ENCODE measurements around the gene ACBD3.

ACBD3 gene

DNA sequence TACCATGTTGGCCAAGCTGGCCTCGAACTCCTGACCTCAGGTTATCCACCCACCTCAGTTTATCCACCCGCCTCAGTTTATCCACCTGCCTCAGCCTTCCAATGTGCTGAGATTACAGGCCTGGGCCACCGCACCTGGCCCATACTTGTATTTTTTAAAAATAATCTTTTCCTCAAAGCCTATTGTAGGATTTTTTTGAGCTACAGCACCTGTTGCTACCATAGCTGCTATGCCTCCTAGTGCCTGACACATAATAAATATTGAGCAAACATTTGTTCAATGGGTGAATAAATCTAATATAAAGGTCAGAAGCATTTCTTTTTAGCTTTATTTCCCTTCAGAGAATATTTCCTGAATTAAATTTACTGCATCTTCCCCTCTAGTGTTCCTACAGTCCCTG is 15.7 kb upstream of the ACBD3 start:
- no peak overlapping the region for H3K4me3 ChIP-seq (ENCODE audit: low read depth, low read length)
- TF ChIP-seq, protein P1, sequence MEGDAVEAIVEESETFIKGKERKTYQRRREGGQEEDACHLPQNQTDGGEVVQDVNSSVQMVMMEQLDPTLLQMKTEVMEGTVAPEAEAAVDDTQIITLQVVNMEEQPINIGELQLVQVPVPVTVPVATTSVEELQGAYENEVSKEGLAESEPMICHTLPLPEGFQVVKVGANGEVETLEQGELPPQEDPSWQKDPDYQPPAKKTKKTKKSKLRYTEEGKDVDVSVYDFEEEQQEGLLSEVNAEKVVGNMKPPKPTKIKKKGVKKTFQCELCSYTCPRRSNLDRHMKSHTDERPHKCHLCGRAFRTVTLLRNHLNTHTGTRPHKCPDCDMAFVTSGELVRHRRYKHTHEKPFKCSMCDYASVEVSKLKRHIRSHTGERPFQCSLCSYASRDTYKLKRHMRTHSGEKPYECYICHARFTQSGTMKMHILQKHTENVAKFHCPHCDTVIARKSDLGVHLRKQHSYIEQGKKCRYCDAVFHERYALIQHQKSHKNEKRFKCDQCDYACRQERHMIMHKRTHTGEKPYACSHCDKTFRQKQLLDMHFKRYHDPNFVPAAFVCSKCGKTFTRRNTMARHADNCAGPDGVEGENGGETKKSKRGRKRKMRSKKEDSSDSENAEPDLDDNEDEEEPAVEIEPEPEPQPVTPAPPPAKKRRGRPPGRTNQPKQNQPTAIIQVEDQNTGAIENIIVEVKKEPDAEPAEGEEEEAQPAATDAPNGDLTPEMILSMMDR (IDR thresholded peaks at IDR 0.05; ENCODE audit: borderline replicate concordance, insufficient read depth, low read depth, low read length) = no peak

DNA sequence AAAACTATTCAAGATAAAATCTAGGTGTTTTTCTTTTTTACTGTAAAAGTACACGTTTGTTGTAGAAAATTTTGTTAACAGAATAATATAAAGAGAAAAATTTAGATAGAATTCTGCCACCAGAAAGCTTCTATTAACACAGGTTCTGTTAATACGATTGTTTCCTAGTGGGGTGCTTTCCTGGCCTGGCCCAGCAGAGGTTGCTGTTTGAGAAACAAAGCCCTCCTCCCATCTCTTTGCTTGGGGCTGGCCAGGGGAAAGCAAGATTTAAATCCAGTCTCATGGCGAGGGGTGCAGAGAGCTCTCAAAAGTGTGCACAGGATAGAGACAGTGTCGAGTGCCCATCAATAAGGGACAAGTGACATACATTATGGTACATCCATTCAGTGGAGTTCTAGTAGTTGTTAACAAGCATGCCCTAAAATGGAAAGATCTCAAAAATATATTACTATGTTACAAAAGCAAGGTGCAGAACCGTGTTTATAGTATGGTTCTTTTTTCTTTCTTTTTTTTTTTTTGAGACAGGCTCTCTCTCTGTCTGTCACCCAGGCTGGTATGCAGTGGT is 14.6 kb upstream of the ACBD3 start:
- TF ChIP-seq, protein P1 (IDR thresholded peaks at IDR 0.05; ENCODE audit: borderline replicate concordance, insufficient read depth, low read depth, low read length) = peak; percentile 48
- H3K4me3 ChIP-seq (ENCODE audit: low read depth, low read length) = no peak overlapping the region

DNA sequence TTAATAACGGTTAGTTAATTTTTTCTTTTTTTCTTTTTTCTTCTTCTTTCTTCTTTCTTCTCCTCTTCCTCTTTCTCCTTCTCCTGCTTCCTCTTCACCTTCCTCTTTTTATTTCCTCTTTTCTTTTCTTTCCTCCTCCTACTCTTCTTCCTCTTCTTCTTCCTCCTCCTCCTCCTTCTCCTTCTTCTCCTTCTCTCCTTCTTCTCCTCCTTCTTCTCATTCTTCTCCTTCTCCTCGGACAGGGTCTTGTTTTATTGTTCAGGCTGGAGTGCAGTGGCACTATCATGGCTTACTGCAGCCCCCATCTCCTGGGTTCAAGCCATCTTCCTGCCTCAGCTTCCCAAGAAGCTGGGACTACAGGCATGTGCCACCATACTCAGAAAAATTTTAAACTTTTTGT is 13.4 kb upstream of the ACBD3 start:
- TF ChIP-seq, protein P1 (IDR thresholded peaks at IDR 0.05; ENCODE audit: borderline replicate concordance, insufficient read depth, low read depth, low read length) = no peak
- H3K4me3 ChIP-seq (ENCODE audit: low read depth, low read length) = no peak overlapping the region

DNA sequence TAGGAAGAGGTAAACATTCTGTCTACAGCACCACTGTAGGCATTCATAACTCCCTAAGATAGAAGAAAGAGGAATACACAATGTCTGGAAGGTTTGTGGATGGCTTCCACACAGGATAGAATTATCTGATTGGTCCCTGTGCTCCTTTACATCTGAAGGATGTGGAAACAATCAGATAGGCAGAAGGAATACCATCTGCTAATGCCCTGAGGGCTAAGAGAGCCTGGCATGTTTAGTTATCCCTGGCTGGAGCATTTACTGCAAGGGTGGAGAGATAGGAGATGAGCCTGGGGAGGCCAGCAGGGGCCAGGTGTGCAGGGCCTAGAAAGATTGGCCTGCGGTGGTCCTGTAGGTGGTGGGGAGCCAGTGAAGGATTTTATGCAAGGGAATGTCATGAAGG is 8.6 kb upstream of the ACBD3 start:
- no peak overlapping the region for H3K4me3 ChIP-seq (ENCODE audit: low read depth, low read length)
- TF ChIP-seq, protein P1 (IDR thresholded peaks at IDR 0.05; ENCODE audit: borderline replicate concordance, insufficient read depth, low read depth, low read length) = no peak

DNA sequence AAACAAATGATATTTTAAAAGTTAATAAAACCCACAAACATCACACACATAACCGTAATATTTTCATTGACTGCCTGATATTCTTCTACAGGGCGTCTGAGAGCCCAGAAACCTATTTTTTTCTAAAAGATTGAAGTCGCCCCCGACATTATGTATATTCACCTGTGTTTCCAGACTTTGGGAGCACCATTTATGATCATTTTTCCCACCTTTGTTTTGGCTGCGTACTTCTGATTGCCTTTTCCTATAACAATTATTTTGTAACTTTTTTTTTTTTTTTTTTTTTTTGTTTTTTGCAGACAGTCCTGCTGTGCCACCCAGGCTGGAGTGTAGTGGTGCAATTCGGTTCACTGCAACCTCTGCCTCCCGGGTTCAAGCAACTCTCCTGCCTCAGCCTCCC is 839 bp upstream of the ACBD3 start:
- TF ChIP-seq, protein P1 (IDR thresholded peaks at IDR 0.05; ENCODE audit: borderline replicate concordance, insufficient read depth, low read depth, low read length) = no peak
- H3K4me3 ChIP-seq (ENCODE audit: low read depth, low read length) = peak overlapping the region; percentile 85

DNA sequence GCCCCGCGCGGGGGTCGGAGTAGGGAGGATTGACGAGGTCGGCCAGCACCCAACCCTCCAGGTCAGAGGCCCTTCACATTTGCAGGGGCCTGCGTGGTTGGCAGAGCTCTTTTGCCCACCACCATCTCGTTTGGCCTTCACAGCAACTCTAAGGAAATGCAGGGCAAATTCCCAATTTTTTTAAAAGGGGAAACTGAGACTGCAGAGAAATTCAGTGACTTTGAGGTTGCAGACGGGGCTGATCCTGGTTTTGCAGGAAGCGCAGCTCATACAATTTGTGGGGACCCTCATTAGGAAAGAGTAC is 430 bp upstream of the ACBD3 start:
- peak overlapping the region; percentile 85 for H3K4me3 ChIP-seq (ENCODE audit: low read depth, low read length)
- TF ChIP-seq, protein P1 (IDR thresholded peaks at IDR 0.05; ENCODE audit: borderline replicate concordance, insufficient read depth, low read depth, low read length) = no peak

DNA sequence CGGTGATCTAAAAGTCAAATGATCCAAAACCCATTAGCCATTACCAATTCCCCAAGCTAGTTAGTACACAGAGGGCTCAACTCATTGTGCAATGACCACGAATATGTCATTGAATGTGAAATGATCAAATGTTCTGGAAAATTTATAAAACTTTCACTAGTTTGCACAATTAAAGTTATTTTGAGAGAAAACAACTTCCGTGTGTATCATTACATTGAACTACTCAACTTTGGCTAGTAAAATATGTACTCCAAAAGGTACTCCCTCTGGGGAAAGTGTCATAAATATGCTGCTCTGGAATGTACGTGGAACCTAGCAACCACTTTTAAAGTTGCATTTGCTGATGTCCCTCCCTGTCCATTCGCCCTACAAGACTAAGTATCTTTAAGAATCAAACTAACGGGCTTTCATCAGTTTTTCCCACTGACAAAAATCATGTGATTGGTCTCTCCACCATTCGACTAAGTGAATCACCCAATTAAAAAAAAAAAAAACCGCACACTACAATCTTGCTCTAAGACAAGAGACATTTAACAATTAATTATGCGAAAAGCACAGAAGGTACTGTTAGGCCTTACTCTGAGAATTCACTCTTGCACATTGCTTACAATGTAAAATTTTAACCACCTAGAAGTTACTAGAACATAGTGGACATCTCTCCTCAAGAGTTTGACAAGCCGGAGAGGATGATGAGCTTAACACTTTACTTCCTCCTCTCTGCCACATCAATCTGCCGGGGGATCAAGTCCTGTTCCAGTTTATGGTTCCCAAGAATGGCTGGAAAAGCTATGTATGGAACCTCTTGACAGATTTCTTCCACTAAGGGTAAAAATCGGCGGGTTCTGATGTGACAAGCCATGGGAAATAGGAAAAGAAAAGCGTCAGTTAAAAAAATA is 1.2 kb downstream of the ACBD3 start:
- TF ChIP-seq, protein P1 (IDR thresholded peaks at IDR 0.05; ENCODE audit: borderline replicate concordance, insufficient read depth, low read depth, low read length) = no peak
- peak overlapping the region; percentile 85 for H3K4me3 ChIP-seq (ENCODE audit: low read depth, low read length)

All from GM12875 (cell line).